GM12878 (cell line): ENCODE results near the gene AP2S1.

ENCODE experiments used
- CTCF ChIP-seq, 3 experiments: IDR thresholded peaks in 2 of 3; conservative IDR thresholded peaks in 1 of 3; 2 replicates each; pipeline ENCODE4 v1.5.1; 2011; ENCODE audit warnings: low read depth in 3 of 3, low read length in 3 of 3, mild to moderate bottlenecking in 3 of 3, control low read depth in 2 of 3, moderate library complexity in 2 of 3, inconsistent platforms in 1 of 3, mixed read lengths in 1 of 3; ENCODE audit not compliant: control insufficient read depth in 2 of 3, insufficient read depth in 1 of 3; ENCODE audit errors: extremely low read depth in 1 of 3
- FOS ChIP-seq: IDR thresholded peaks from 3 replicates; pipeline ENCODE4 v1.6.1; 2011; ENCODE audit warnings: borderline replicate concordance; ENCODE audit not compliant: insufficient read length; ENCODE audit errors: extremely low read depth
- MEF2A ChIP-seq: IDR thresholded peaks from 2 replicates; pipeline ENCODE4 v1.6.1; 2011; ENCODE audit warnings: low read depth, mild to moderate bottlenecking, low read length, moderate library complexity; ENCODE audit not compliant: insufficient read depth
- PAX5 ChIP-seq: IDR thresholded peaks from 2 replicates; pipeline ENCODE4 v1.6.1; 2011; ENCODE audit warnings: low read depth, low read length, borderline replicate concordance
- POU2F2 ChIP-seq: IDR thresholded peaks from 3 replicates; pipeline ENCODE4 v1.6.1; 2011; ENCODE audit warnings: low read depth, mild to moderate bottlenecking, low read length, borderline replicate concordance
- RAD21 ChIP-seq: IDR thresholded peaks from 2 replicates; pipeline ENCODE4 v1.6.1; 2011; ENCODE audit warnings: mild to moderate bottlenecking, low read depth, low read length, moderate library complexity; ENCODE audit not compliant: insufficient read depth
- REST ChIP-seq: IDR thresholded peaks from 2 replicates; pipeline ENCODE4 v1.6.1; 2012; ENCODE audit warnings: mild to moderate bottlenecking, low read depth, low read length

- TF ChIP-seq MEF2A, result no peak
- no peak for TF ChIP-seq RAD21
- no peak for TF ChIP-seq PAX5
- TF ChIP-seq CTCF (IDR thresholded peaks at IDR 0.05 in 2 of 3, conservative IDR thresholded peaks at IDR 0.05 in 1 of 3; ENCODE audit: control insufficient read depth in 2 of 3, extremely low read depth in 1 of 3, insufficient read depth in 1 of 3, low read depth in 3 of 3, low read length in 3 of 3), result no peak
- TF ChIP-seq POU2F2, result no peak
- TF ChIP-seq FOS, result no peak
- no peak for TF ChIP-seq REST
These were observed 4.6 kb downstream of the AP2S1 start for GRCh38 chr19:46845959-46846459.
